PC-9 (cell line): Measurements from ENCODE around the gene IL9R. TPM values are rescaled to one million over a fixed set of nuclear protein-coding genes. Genes with fewer than 3 reads are reported as not detected.
"Not testable (repeated sequence)": the region's sequence is repeated elsewhere in the genome, so short reads cannot be mapped to it uniquely, and the experiment has no call there.

ENCODE experiments used
- BruUV-seq: library from RNA; stranded (reverse); fragments of 400-500 nt; replicated peaks from 2 replicates; lab custom pipeline; 2021; lab: Mats Ljungman, UMichigan
- CTCF ChIA-PET: fragments of 300-600 bp; sonication (Branson Sonifier 250); formaldehyde crosslinking; loops from one replicate; lab custom pipeline; 2022; ENCODE audit warnings: antibody characterized with exemption; lab: Charles Lee
- POLR2A ChIA-PET: fragments of 300-600 bp; sonication (Branson Sonifier 250); formaldehyde crosslinking; loops from one replicate; lab custom pipeline; 2022; ENCODE audit warnings: antibody characterized with exemption; ENCODE audit not compliant: unreplicated experiment; lab: Charles Lee
- DNase-seq, 2 experiments: peaks; one replicate each; pipeline versions ENCODE4 v3.0.0 to v3.0.0-alpha.2; 2015 to 2022; ENCODE audit warnings: mixed read lengths in 1 of 2
- H2AFZ ChIP-seq: fragments of 200-600 bp; sonication (generic); 2 replicates; pipeline ENCODE4 v1.8.1; 2017; ENCODE audit warnings: antibody characterized with exemption
- H3F3A ChIP-seq: fragments of 200-600 bp; sonication (generic); 2 replicates; pipeline ENCODE4 v1.8.1; 2017; ENCODE audit warnings: antibody characterized with exemption, mild to moderate bottlenecking, low read depth; ENCODE audit not compliant: insufficient read depth
- H3K27ac ChIP-seq: fragments of 200-600 bp; sonication (generic); 2 replicates; pipeline ENCODE4 v1.6.1; 2016; ENCODE audit warnings: mixed run types
- H3K27me3 ChIP-seq: fragments of 200-600 bp; sonication (generic); 2 replicates; pipeline ENCODE4 v1.6.1; 2016; ENCODE audit warnings: low read depth, mixed run types; ENCODE audit not compliant: insufficient read depth
- H3K36me3 ChIP-seq: fragments of 200-600 bp; sonication (generic); 2 replicates; pipeline ENCODE4 v1.6.1; 2016; ENCODE audit warnings: low read depth, mixed run types
- H3K4me1 ChIP-seq: fragments of 200-600 bp; sonication (generic); replicated peaks from 2 replicates; pipeline ENCODE4 v1.6.1; 2016; ENCODE audit warnings: mixed run types; ENCODE audit not compliant: insufficient read depth
- H3K4me2 ChIP-seq: fragments of 200-600 bp; sonication (generic); 2 replicates; pipeline ENCODE4 v1.6.1; 2017; ENCODE audit warnings: mixed run types
- H3K4me3 ChIP-seq: fragments of 200-600 bp; sonication (generic); 2 replicates; pipeline ENCODE4 v1.6.1; 2016; ENCODE audit warnings: mixed run types
- H3K79me2 ChIP-seq: fragments of 200-600 bp; sonication (generic); 2 replicates; pipeline ENCODE4 v1.6.1; 2017; ENCODE audit warnings: low read depth, mixed run types
- H3K9me2 ChIP-seq: fragments of 200-600 bp; sonication (generic); 2 replicates; pipeline ENCODE4 v1.8.1; 2017; ENCODE audit warnings: mild to moderate bottlenecking; ENCODE audit not compliant: insufficient read depth
- H3K9me3 ChIP-seq: fragments of 200-600 bp; sonication (generic); 2 replicates; pipeline ENCODE4 v1.8.1; 2016; ENCODE audit warnings: low read depth; ENCODE audit not compliant: insufficient read depth
- H4K20me1 ChIP-seq: fragments of 200-600 bp; sonication (generic); 2 replicates; pipeline ENCODE4 v1.8.1; 2017; ENCODE audit not compliant: insufficient read depth
- CTCF ChIP-seq: fragments of 200-600 bp; sonication (generic); conservative IDR thresholded peaks from 2 replicates; pipeline ENCODE4 v1.6.1; 2017; ENCODE audit warnings: mixed run types, antibody characterized with exemption, mild to moderate bottlenecking, moderate library complexity
- EZH2 ChIP-seq: fragments of 200-600 bp; sonication (generic); IDR thresholded peaks from 2 replicates; pipeline ENCODE4 v1.8.0; 2017; ENCODE audit warnings: antibody characterized with exemption, low read depth
- intact Hi-C: fragments of 100-400 bp; cut with micrococcal nuclease; formaldehyde crosslinking; loops from one replicate; pipeline ENCODE4 v1.10.0; 2022; ENCODE audit not compliant: unreplicated experiment
- total RNA-seq: library from RNA; stranded (reverse); gene quantifications from 2 replicates; pipeline ENCODE4 v1.2.3, GENCODE V29; 2021

The IL9R gene
- total RNA-seq, 1 experiment from 2014 or later: 2.4 TPM

- intact Hi-C loops: no loop called here
- no peaks in the 10 kb centered on the region for H3K9me3 ChIP-seq
- H3K36me3 ChIP-seq: no peaks in the 10 kb centered on the region
- H2AFZ ChIP-seq: no peak overlapping the region
- H4K20me1 ChIP-seq: no peaks in the 10 kb centered on the region
- no peak overlapping the region for H3K4me3 ChIP-seq
- no peaks in the 10 kb centered on the region for H3K27me3 ChIP-seq
- no peak for TF ChIP-seq EZH2
- no peak for TF ChIP-seq CTCF
- DNase-seq: no peak
- H3K79me2 ChIP-seq: no peaks in the 10 kb centered on the region
- no peak overlapping the region for H3K27ac ChIP-seq
- H3K4me1 ChIP-seq: no peaks in the 10 kb centered on the region
- H3F3A ChIP-seq: no peaks in the 10 kb centered on the region
- ChIA-PET POLR2A (no interaction called here), CTCF (no interaction called here)
- H3K9me2 ChIP-seq: no peaks in the 10 kb centered on the region
- H3K4me2 ChIP-seq: no peak overlapping the region
- no TSS peak for BruUV-seq
These were observed 7.2 kb downstream of the IL9R start for GRCh38 chrX:156004740-156005139.

GRCh38 chrX:156005144-156005543 is 7.6 kb downstream of the IL9R start:
- no peak overlapping the region for H3K4me2 ChIP-seq
- CTCF ChIA-PET: no interaction called here
- DNase-seq: no peak
- H3K9me2 ChIP-seq: no peaks in the 10 kb centered on the region
- H3K4me1 ChIP-seq: no peaks in the 10 kb centered on the region
- H3F3A ChIP-seq: no peaks in the 10 kb centered on the region
- H3K27me3 ChIP-seq: no peaks in the 10 kb centered on the region
- TF ChIP-seq EZH2 (no peak), CTCF (no peak)
- no peak overlapping the region for H2AFZ ChIP-seq
- H3K4me3 ChIP-seq: no peak overlapping the region
- H3K36me3 ChIP-seq: no peaks in the 10 kb centered on the region
- H4K20me1 ChIP-seq: no peaks in the 10 kb centered on the region
- intact Hi-C loops: no loop called here
- H3K27ac ChIP-seq: no peak overlapping the region
- POLR2A ChIA-PET: no interaction called here
- H3K79me2 ChIP-seq: no peaks in the 10 kb centered on the region
- H3K9me3 ChIP-seq: no peaks in the 10 kb centered on the region
- BruUV-seq: no TSS peak

GRCh38 chrX:156006468-156006867 is 9.0 kb downstream of the IL9R start:
- H3K27me3 ChIP-seq, H3K27ac ChIP-seq, intact Hi-C loops, DNase-seq, H3K4me2 ChIP-seq, H3K9me2 ChIP-seq, H3K9me3 ChIP-seq, H3K36me3 ChIP-seq, H3K4me3 ChIP-seq, POLR2A ChIA-PET, H3K79me2 ChIP-seq, H3K4me1 ChIP-seq, H2AFZ ChIP-seq, BruUV-seq, H3F3A ChIP-seq, CTCF ChIA-PET, H4K20me1 ChIP-seq: not testable (repeated sequence)

- H4K20me1 ChIP-seq, H3K27me3 ChIP-seq, H3K9me2 ChIP-seq, H3F3A ChIP-seq, BruUV-seq, H3K9me3 ChIP-seq, H3K79me2 ChIP-seq, H2AFZ ChIP-seq, H3K36me3 ChIP-seq, H3K4me3 ChIP-seq, H3K4me1 ChIP-seq, intact Hi-C loops, DNase-seq, CTCF ChIA-PET, H3K4me2 ChIP-seq, H3K27ac ChIP-seq, POLR2A ChIA-PET: not testable (repeated sequence)
These were observed 10.9 kb downstream of the IL9R start for GRCh38 chrX:156008379-156008778.
